Loucy (cell line): Measurements from ENCODE around the gene RNASEH2A.
A peak's percentile ranks its signal among the peaks of the same experiment; 100 is the strongest.

Source experiments
- H2AFZ ChIP-seq: fragments of 200-600 bp; sonication (generic); 2 replicates; pipeline ENCODE4 v1.6.0; 2016; ENCODE audit warnings: antibody characterized with exemption, mild to moderate bottlenecking, low read length, moderate library complexity
- H3F3A ChIP-seq: fragments of 200-600 bp; 2 replicates; pipeline ENCODE4 v1.6.0; 2016; ENCODE audit warnings: antibody characterized with exemption, low read depth, mild to moderate bottlenecking
- H3K27me3 ChIP-seq: fragments of 200-600 bp; sonication (generic); 2 replicates; pipeline ENCODE4 v1.6.1; 2014; ENCODE audit warnings: low read length, mild to moderate bottlenecking; ENCODE audit not compliant: insufficient read depth, poor library complexity, severe bottlenecking
- H3K36me3 ChIP-seq: fragments of 200-600 bp; sonication (generic); 2 replicates; pipeline ENCODE4 v1.6.1; 2016; ENCODE audit warnings: low read length; ENCODE audit not compliant: insufficient read depth
- H3K4me1 ChIP-seq: fragments of 200-600 bp; sonication (generic); 2 replicates; pipeline ENCODE4 v1.5.1; 2014; ENCODE audit warnings: low read length, mild to moderate bottlenecking; ENCODE audit not compliant: insufficient read depth, poor library complexity, severe bottlenecking
- H3K4me2 ChIP-seq: fragments of 200-600 bp; sonication (generic); 2 replicates; pipeline ENCODE4 v1.6.0; 2014; ENCODE audit warnings: antibody characterized with exemption, low read length, low read depth, mild to moderate bottlenecking; ENCODE audit not compliant: poor library complexity, severe bottlenecking
- H3K4me3 ChIP-seq: fragments of 200-600 bp; sonication (generic); 2 replicates; pipeline ENCODE4 v1.5.1; 2014; ENCODE audit warnings: low read length, mild to moderate bottlenecking, mixed read lengths; ENCODE audit not compliant: poor library complexity, severe bottlenecking
- H3K79me2 ChIP-seq: fragments of 200-600 bp; sonication (generic); 2 replicates; pipeline ENCODE4 v1.6.1; 2014; ENCODE audit warnings: low read length; ENCODE audit not compliant: insufficient read depth
- H3K9ac ChIP-seq: fragments of 200-600 bp; sonication (generic); 2 replicates; pipeline ENCODE4 v1.6.0; 2014; ENCODE audit warnings: mild to moderate bottlenecking, low read depth, low read length, moderate library complexity; ENCODE audit not compliant: poor library complexity, severe bottlenecking
- H3K9me2 ChIP-seq: fragments of 200-600 bp; sonication (generic); replicated peaks from 2 replicates; pipeline ENCODE4 v1.6.1; 2016; ENCODE audit warnings: low read depth, low read length, mixed read lengths
- H3K9me3 ChIP-seq: fragments of 200-600 bp; sonication (generic); 2 replicates; pipeline ENCODE4 v1.6.1; 2014; ENCODE audit warnings: mild to moderate bottlenecking, antibody characterized with exemption, low read length, low read depth; ENCODE audit not compliant: insufficient read depth
- H4K20me1 ChIP-seq: fragments of 200-600 bp; sonication (generic); 2 replicates; pipeline ENCODE4 v1.6.0; 2014; ENCODE audit warnings: antibody characterized with exemption, low read length, mild to moderate bottlenecking; ENCODE audit not compliant: insufficient read depth, poor library complexity, severe bottlenecking
- CTCF ChIP-seq: fragments of 200-600 bp; sonication (generic); conservative IDR thresholded peaks from 2 replicates; pipeline ENCODE4 v1.5.1; 2014; ENCODE audit warnings: mild to moderate bottlenecking, antibody characterized with exemption, low read length
- EZH2phosphoT487 ChIP-seq: fragments of 200-600 bp; IDR thresholded peaks from 2 replicates; pipeline ENCODE4 v1.6.1; 2018; ENCODE audit warnings: antibody characterized with exemption, mild to moderate bottlenecking, moderate library complexity, borderline replicate concordance

RNASEH2A gene

GRCh38 chr19:12833418-12833737 lies 27.0 kb downstream of the RNASEH2A start:
- Histone ChIP-seq H3K4me3 (peak overlapping the region; percentile 61), H3K4me2 (peak overlapping the region; percentile 62), H3K9me3 (no peaks in the 10 kb centered on the region), H3K79me2 (no peaks in the 10 kb centered on the region), H3K36me3 (no peaks in the 10 kb centered on the region), H3F3A (no peaks in the 10 kb centered on the region), H3K4me1 (peaks cover 21% of the 10 kb centered on the region), H3K9ac (no peak overlapping the region), H3K27me3 (no peaks in the 10 kb centered on the region), H2AFZ (no peak overlapping the region), H4K20me1 (no peaks in the 10 kb centered on the region), H3K9me2 (no peaks in the 10 kb centered on the region)
- TF ChIP-seq EZH2phosphoT487, result no peak
- no peak for TF ChIP-seq CTCF

- TF ChIP-seq CTCF (0 out of 2 replicates have a peak, but pooled peaks have one; percentile 14), EZH2phosphoT487 (no peak)
- peaks cover 4% of the 10 kb centered on the region; the same call in 1 of the 2 replicates for H3K79me2 ChIP-seq
- H3K4me1 ChIP-seq, result peaks cover 24% of the 10 kb centered on the region
- H3K27me3 ChIP-seq, result no peaks in the 10 kb centered on the region
- no peaks in the 10 kb centered on the region for H4K20me1 ChIP-seq
- no peaks in the 10 kb centered on the region for H3F3A ChIP-seq
- peak overlapping the region; percentile 78 for H3K4me2 ChIP-seq
- no peaks in the 10 kb centered on the region for H3K9me3 ChIP-seq
- peak overlapping the region; percentile 78 for H3K4me3 ChIP-seq
- peak overlapping the region; percentile 75 for H3K9ac ChIP-seq
- H3K36me3 ChIP-seq, result no peaks in the 10 kb centered on the region
- H3K9me2 ChIP-seq, result no peaks in the 10 kb centered on the region
- H2AFZ ChIP-seq, result peak overlapping the region; percentile 94
These were observed 27.6 kb downstream of the RNASEH2A start for GRCh38 chr19:12833738-12834565.

- peaks cover 30% of the 10 kb centered on the region for H3K4me1 ChIP-seq
- no peaks in the 10 kb centered on the region for H3K36me3 ChIP-seq
- peak within 1 kb of the TSS; percentile 78 for H3K4me2 ChIP-seq
- no peaks in the 10 kb centered on the region for H3F3A ChIP-seq
- no peaks in the 10 kb centered on the region for H3K9me3 ChIP-seq
- peak within 1 kb of the TSS; percentile 94 for H2AFZ ChIP-seq
- no peaks in the 10 kb centered on the region for H3K9me2 ChIP-seq
- peaks cover 5% of the 10 kb centered on the region for H4K20me1 ChIP-seq
- peak within 1 kb of the TSS; percentile 78 for H3K4me3 ChIP-seq
- H3K79me2 ChIP-seq, result peaks cover 10% of the 10 kb centered on the region
- H3K27me3 ChIP-seq, result no peaks in the 10 kb centered on the region
- TF ChIP-seq CTCF (no peak), EZH2phosphoT487 (no peak)
- peak within 1 kb of the TSS; percentile 75 for H3K9ac ChIP-seq
These were observed 28.2 kb downstream of the RNASEH2A start, which contains the start of gene RTBDN for GRCh38 chr19:12834566-12834943. RTBDN (minus strand) TSS chr19:12834579; CDS start chr19:12829979, 4,600 bp downstream.
